Stomach (tissue), 4 donors: ENCODE results near the gene AATK.

ENCODE experiments used
- CTCF ChIP-seq, 7 experiments: fragments of 450-650 bp in 4 of 7; fragments of 200-600 bp in 3 of 7; sonication (generic) in 3 of 7; IDR thresholded peaks; one replicate each; pipeline ENCODE4 v1.5.1; 2016 to 2019; ENCODE audit warnings: antibody characterized with exemption in 7 of 7, control low read depth in 2 of 7, mild to moderate bottlenecking in 1 of 7
- POLR2A ChIP-seq, 4 donors: fragments of 450-650 bp; IDR thresholded peaks; one replicate each; pipeline ENCODE4 v1.6.1; 2016; ENCODE audit warnings: antibody characterized with exemption in 4 of 4, control low read depth in 2 of 4, mild to moderate bottlenecking in 1 of 4, moderate library complexity in 1 of 4

GRCh38 chr17:81095383-81095762, 70.6 kb downstream of the AATK start:
- no peak for TF ChIP-seq CTCF (IDR thresholded peaks at IDR 0.05)
- TF ChIP-seq POLR2A (IDR thresholded peaks at IDR 0.05) = no peak
